Cardiac fibroblast (primary cell): ENCODE results near the gene TUBB1.

Experiments used
- DNase-seq, 2 donors: peaks; one replicate each; pipeline versions ENCODE4 v3.0.0 to v3.0.0-alpha.2; 2010; ENCODE audit warnings: low read depth in 2 of 2
- H3K4me3 ChIP-seq, 2 donors: replicated peaks in 1 of 2; 1 replicate in 1 of 2; 2 replicates in 1 of 2; pipeline ENCODE4 v1.5.1; 2011; ENCODE audit warnings: low read depth in 2 of 2, low read length in 2 of 2, mild to moderate bottlenecking in 2 of 2, moderate library complexity in 1 of 2
- TF ChIP-seq, protein P1 (sequence below): IDR thresholded peaks from one replicate; pipeline ENCODE4 v1.5.1; 2011; ENCODE audit warnings: low read depth, mild to moderate bottlenecking, low read length, inconsistent platforms

Gene TUBB1

DNA sequence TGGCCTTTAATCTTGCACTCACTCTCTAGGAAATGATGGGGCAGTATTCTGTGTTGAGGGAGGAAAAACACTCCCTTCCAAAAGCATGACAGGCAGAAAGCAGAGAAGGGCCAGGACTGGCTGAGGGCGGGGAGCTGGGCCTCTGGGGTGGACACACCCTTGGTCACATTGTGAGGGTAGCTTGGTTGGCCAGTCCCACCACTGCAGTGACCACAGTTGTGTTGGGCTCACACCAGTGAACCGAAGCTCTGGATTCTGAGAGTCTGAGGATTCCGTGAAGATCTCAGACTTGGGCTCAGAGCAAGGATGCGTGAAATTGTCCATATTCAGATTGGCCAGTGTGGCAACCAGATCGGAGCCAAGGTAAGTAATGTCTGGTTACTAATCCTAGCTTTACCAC is at the start of gene TUBB1:
TUBB1 (plus strand) TSS at position 213 of the 400 bp plus-strand sequence; CDS start at position 307, 94 bp downstream.
- TF ChIP-seq, protein P1, sequence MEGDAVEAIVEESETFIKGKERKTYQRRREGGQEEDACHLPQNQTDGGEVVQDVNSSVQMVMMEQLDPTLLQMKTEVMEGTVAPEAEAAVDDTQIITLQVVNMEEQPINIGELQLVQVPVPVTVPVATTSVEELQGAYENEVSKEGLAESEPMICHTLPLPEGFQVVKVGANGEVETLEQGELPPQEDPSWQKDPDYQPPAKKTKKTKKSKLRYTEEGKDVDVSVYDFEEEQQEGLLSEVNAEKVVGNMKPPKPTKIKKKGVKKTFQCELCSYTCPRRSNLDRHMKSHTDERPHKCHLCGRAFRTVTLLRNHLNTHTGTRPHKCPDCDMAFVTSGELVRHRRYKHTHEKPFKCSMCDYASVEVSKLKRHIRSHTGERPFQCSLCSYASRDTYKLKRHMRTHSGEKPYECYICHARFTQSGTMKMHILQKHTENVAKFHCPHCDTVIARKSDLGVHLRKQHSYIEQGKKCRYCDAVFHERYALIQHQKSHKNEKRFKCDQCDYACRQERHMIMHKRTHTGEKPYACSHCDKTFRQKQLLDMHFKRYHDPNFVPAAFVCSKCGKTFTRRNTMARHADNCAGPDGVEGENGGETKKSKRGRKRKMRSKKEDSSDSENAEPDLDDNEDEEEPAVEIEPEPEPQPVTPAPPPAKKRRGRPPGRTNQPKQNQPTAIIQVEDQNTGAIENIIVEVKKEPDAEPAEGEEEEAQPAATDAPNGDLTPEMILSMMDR: no peak
- no peak for DNase-seq
- no peak within 1 kb of the TSS for H3K4me3 ChIP-seq

DNA sequence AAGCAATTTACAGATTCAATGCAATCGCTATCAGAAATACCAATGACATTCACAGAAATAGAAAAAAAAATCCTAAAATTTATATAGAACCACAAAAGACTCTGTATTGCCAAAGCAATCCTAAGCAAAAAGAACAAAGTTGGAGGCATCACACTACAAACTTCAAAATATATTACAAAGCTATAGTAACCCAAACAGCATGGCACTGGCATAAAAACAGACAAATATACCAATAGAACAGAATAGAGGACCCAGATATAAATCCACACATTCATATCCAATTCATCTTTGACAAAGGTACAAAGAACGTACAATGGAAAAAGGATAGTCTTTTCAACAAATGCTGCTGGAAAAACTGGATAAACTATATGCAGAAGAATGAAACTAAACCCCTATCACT is 49.8 kb upstream of the TUBB1 start:
- no peak for DNase-seq
- H3K4me3 ChIP-seq: no peak overlapping the region
- TF ChIP-seq, protein P1: no peak

DNA sequence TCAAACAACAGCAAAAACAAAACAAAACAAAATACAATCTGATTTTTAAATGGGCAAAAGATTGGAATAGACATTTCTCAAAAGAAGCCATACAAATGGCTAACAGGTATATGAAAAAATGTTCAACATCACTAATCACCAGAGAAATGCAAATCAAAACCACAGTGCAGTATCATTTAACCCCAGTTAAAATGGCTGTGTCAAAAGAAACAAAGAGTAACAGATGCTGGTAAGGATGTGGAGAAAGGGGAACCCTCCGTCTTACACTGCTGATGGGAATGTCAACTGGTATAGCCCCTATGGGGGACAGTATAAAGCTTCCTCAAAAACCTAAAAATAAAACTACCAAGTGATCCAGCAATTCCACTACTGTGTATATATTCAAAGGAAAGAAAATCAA is 49.1 kb upstream of the TUBB1 start:
- TF ChIP-seq, protein P1: no peak
- DNase-seq: no peak
- H3K4me3 ChIP-seq: no peak overlapping the region

DNA sequence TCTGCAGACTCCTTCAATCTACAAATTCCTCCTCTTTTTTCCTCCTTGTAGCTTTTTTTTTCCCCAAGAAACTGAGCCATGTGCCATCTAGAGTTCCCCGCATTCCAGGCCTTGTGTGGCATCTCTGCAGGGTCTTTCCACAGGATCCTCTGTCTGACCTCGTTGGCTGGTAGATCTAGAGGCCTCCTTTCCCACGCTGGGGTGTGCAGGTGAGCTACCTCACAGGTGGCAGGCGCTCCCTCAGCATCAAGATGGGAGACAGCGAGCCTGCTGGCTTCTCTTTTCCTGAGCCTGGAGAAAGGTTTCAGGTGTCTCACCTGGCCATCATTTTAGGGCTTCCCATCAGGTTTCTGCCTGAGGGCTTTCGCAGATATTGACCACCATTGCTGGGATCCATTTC is 47.8 kb upstream of the TUBB1 start:
- H3K4me3 ChIP-seq: no peak overlapping the region
- TF ChIP-seq, protein P1: no peak
- no peak for DNase-seq

DNA sequence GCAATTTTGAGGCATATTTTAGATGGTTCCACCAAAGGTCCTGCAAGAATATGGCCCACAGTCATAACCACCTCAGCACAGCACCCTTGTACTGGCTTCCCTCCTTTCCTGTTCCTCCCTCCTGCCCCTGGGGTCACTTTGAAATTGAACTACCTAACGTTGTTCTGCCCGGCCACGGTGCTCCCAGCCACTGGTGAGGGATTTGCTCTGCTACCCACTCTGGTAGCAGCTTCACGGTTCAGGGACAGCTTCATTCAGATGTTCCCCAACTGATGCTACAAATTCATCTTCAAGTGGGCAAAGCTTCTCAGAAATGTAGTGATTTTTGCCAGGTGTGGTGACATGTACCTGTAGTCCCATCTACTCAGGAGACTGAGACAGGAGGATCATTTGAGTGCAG is 46.0 kb upstream of the TUBB1 start:
- no peak for DNase-seq
- TF ChIP-seq, protein P1: no peak
- H3K4me3 ChIP-seq: no peak overlapping the region

DNA sequence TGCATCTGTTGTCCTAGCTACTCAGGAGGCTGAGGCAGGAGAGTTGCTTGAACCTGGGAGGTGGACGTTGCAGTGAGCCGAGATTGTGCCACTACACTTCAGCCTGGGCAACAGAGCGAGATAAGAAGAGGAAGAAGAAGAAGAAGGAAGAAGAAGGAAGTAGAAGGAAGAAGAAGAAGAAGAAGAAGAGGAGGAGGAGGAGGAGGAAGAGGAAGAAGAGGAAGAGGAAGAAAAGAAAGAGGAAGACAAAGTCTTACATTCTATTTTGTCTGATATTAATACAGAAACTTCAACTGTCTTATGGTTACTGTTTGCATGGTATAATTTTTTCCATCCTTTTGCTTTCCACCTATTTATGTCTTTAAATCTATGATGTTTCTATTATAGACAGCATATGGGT is 45.4 kb upstream of the TUBB1 start:
- H3K4me3 ChIP-seq: no peak overlapping the region
- DNase-seq: no peak
- TF ChIP-seq, protein P1: no peak

DNA sequence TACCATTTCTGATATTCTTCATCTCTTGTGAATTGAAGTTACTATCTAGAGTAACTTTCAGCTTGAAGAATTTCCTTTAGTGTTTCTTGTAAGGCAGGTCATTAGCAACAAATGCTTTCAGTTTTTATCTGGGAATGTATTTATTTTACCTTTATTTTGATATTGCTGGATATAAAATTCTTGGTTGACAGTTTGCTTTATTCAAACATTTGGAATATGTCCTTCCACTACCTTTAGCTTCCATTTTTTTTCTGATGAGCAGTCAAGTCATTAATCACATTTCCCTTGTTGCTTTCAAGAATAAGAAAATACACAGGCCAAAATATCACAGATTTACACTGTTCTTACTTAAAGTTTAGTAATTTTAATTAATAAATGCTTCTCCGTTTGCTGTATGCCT is 43.9 kb upstream of the TUBB1 start:
- no peak overlapping the region for H3K4me3 ChIP-seq
- TF ChIP-seq, protein P1: no peak
- DNase-seq: no peak
